D721Med (cell line): Measurements from ENCODE around the gene FUT8.
A peak's percentile ranks its signal among the peaks of the same experiment; 100 is the strongest.

ENCODE experiments used
- DNase-seq: peaks from one replicate; pipeline ENCODE4 v3.0.0; 2011; ENCODE audit warnings: low spot score; ENCODE audit not compliant: insufficient read length
- FAIRE-seq: peaks from 2 replicates; lab custom pipeline; 2011; peaks lifted over from hg19 to GRCh38; lab: Jason Lieb, UNC
- TF ChIP-seq, protein P1 (sequence below): IDR thresholded peaks from 2 replicates; pipeline ENCODE4 v1.5.1; 2012; ENCODE audit warnings: mild to moderate bottlenecking, control low read depth; ENCODE audit not compliant: insufficient read depth; ENCODE audit errors: missing control alignments

Gene FUT8

DNA sequence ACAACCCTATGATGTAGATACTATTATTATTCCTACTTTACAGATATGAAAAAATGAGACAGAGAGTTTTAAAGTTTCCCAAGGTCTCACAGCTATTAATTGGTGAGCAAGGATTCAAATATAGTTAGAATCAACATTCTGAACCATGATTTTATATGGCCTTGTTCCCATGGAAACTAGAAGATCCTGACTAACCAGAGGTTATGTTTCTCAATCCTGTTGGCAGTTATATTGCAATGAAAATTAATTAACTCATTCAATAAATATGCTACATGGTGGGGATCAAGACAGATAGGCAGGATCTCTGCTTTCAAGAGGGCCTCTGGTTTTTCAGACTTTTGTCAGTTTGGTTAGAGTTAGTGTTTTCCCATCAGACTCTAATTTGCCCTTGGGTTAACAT lies 9.3 kb upstream of the FUT8 start:
- TF ChIP-seq, protein P1, sequence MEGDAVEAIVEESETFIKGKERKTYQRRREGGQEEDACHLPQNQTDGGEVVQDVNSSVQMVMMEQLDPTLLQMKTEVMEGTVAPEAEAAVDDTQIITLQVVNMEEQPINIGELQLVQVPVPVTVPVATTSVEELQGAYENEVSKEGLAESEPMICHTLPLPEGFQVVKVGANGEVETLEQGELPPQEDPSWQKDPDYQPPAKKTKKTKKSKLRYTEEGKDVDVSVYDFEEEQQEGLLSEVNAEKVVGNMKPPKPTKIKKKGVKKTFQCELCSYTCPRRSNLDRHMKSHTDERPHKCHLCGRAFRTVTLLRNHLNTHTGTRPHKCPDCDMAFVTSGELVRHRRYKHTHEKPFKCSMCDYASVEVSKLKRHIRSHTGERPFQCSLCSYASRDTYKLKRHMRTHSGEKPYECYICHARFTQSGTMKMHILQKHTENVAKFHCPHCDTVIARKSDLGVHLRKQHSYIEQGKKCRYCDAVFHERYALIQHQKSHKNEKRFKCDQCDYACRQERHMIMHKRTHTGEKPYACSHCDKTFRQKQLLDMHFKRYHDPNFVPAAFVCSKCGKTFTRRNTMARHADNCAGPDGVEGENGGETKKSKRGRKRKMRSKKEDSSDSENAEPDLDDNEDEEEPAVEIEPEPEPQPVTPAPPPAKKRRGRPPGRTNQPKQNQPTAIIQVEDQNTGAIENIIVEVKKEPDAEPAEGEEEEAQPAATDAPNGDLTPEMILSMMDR, result no peak
- FAIRE-seq (no peak), DNase-seq (no peak)

DNA sequence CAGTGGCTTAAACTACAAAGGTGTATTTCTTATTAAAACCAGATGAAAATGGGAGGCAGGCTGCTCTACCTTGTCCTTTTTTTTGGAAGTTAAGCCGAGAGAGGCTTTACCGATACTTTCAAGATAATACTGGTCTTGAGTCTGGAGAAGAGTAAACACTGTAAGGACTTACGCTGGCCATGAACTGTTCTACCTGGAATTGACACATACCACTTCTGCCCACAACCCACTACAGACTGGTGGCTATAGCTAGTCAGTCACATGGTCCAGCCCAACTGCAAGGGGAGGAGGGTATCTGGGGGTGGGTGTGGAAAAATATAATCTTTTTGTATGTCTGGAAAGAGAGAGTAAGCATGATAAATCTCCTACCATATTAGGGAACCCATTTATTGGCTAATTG lies 4.4 kb upstream of the FUT8 start:
- DNase-seq (no peak), FAIRE-seq (no peak)
- TF ChIP-seq, protein P1, result no peak

DNA sequence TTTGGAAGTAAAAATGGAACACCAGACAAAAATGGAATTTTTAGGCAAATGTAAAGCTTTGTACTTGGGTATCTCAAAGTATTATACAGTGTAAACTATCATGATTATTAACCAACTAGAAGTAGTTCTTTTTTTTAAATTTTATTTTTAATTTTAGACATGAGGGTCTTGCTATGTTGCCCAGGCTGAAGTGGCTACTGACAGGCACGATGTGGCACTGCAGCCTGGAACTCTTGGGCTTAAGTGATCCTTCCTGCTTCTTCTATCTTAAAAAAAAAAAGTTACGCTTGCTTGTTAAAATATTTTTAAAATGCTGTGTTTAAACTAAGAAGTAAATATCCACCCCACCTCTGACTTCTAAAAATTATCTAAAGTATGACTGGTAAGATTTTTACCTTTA lies 1.9 kb upstream of the FUT8 start:
- TF ChIP-seq, protein P1, result no peak
- DNase-seq (no peak), FAIRE-seq (no peak)

DNA sequence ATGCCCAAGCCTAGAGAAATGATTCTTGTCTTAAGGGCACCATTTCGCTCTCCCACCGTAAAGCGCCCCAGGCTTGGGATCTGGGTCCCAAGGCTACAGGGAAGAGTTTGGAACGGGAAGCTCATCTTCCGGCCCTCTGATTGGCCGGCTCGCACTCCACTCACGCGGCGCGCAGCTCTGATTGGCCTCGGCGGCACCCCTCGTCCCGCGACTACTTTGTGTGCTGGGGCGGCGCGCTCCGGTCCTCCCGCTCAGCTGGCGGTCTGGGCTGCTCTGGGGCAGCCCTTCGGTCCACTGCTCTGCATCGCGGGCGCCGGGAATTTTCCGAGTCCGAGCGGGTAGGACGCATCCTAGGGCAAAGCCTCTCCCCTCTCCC lies 886 bp upstream of the FUT8 start:
- DNase-seq, result peak; percentile 34
- TF ChIP-seq, protein P1, result no peak
- FAIRE-seq, result no peak

DNA sequence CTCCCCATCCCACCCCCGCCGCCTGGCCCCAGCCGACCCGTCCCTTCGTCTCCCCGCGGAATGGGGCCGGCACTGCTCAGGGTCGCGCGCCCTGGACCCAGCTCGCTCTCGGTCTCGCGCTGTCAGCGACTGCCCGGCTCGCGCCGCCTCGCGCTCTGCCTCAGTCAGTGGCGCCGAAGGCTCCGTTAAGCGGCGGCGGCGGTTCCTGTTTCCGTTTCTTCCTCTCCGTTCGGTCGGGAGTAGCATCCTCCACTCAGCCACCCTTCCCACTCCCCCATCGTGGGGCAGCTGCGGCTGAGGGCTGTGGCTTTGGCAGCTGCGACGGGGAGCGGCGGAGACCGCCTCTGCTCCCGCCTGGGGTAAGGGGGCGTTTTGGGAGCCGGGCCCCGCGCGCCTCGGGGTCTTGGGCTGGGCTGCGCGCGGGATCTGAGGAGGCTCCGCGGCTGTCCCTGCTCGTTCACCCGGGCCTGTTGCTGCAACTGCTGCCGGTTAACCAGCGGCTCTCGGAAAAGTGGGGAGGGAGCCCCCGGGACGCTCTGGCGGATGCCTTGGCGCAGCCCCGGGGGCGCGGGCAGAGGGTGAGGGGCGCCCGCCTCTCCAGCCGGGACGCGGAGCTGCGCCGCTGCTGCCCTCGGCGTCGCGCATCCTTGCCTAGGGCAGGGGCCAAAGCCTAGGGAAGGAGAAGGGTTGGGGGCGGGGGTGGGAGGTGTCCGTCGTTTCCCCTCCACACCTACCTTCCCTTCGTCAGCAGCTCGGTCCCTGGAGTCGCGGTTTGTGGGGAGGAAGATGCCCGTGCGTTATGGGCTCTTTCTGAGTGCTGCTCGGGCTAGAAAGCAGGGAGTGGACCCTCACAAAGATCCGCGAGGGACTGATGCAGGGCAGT lies 567 bp downstream of the FUT8 start:
- TF ChIP-seq, protein P1, result no peak
- FAIRE-seq, result no peak
- no peak for DNase-seq

DNA sequence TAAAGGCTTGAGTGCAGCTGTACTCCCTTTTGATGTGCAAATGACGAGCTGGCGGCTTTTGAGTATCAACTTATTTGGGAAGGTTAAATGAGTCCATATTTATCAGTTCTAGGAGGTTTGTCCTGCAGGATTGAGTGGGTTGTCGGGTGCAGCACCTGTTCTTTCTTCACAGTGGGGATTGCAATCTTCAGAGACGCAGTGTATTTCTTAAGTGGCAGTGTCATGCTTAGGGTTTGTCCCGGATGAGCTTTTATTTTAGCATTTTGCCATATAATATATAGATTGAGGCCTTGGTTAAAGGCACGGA lies 1.2 kb downstream of the FUT8 start:
- FAIRE-seq (no peak), DNase-seq (no peak)
- TF ChIP-seq, protein P1, result no peak

DNA sequence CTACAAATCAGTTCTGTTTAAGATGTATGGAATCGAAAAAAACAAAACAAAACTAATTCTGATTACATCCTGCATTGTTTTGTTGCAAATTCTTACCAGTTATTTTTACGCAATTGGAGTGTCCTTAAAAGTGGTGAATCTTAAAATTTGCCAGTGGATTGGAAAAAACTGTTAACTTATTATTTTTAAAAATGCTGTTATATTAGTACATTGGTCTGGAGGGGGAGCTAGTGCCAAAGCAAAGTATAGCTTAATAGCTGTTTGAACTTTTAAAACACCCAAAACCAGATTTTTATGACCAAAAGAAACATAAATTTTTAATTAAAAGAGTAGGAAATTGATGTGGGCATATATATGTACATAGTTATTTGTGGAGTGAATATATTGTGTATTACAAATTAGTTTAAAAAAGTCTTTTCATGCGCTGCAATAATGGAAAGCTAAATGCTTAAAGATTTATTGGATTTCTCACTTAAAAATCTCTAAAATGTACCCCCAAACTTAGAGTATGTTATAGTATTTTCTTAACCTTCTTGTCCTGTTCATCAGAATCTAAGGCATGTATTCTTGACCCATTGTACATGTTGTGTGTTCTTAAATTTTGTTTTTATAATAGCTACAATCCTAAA lies 2.5 kb downstream of the FUT8 start:
- FAIRE-seq (no peak), DNase-seq (no peak)
- TF ChIP-seq, protein P1, result peak; percentile 72
